CD4-positive, alpha-beta T cell treated with Interleukin-21 for 1 hour (primary cell): Measurements from ENCODE around the gene IDUA.
"Not testable (repeated sequence)": the region's sequence is repeated elsewhere in the genome, so short reads cannot be mapped to it uniquely, and the experiment has no call there.

Experiments used
- DNase-seq: peaks from one replicate; pipeline ENCODE4 v3.0.0-alpha.2; 2020

The IDUA gene

DNA sequence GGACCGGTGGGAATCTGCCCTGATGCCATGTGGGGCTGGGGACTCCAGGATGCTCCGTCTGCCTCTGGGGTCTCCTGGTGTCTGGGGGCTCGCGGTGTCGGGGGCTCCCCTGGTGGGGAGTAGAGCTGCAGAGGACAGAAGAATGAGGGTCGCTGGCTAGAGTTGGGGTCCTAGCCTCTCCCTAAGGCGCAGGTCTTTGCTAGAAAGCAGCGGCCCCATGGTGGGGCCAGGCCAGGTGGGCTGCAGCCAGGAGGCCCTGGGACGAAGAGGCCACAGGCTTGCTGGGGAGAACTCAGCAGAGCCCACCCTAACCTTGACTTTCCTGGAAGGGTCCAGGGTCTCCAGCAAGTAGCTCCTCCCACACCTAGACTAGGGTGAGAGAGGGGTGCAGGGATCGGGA is 46.0 kb downstream of the IDUA start:
- DNase-seq, result no peak

DNA sequence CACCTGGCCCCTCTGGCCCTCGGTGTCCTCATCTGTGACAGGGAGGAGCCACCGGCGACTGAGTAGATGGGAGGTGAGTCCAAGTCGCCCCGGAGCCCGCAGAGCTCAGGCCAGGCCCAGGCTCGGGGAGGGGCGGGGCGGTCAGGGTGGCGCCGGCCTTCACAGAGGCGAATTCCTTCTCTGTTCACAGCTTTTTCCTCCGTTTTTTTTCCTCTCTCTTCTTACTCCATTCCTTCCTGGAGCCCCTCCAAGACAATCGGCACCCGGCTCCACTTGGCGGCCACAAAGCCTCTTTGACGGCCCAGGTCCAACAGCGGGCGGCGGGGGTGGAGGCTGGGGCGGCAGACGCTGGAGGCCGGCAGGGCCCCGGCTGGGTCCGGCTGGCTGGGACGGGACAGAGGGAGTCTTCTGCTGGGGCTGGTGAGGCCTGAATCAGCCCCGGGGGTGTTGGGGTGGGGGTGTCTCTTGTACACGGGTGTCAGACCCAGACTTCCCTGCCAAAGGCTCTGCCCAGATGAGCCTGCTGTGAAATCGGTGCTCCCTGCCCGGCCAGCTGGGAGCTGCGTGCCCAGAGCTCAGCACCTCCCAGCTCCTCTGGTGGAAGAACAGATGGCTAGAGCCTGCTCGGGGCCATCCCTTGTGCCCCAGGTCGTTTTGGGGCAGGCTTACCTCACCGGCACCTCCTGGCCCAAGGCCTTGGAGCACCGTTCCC is 47.2 kb downstream of the IDUA start:
- DNase-seq, result no peak

DNA sequence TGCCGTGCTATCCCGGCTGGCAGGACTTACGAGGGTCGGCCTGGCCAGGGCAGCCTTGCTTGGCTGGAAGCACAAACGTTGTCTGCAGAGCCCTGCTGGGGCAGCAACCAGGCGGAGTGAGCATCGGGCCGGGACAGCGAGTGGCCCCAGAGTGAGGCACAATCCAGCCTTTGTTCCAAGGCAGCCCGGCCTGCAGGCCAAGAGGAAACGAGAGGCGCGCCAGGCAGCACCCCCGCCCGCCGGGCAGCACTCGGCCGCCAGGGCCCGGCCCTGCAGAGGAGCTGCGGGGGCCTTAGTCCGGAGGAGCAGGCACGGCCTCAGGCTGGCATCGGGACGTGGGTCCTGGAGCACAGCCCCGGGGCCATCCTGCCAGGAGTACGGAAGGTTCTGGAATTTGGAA is 48.7 kb downstream of the IDUA start:
- no peak for DNase-seq

DNA sequence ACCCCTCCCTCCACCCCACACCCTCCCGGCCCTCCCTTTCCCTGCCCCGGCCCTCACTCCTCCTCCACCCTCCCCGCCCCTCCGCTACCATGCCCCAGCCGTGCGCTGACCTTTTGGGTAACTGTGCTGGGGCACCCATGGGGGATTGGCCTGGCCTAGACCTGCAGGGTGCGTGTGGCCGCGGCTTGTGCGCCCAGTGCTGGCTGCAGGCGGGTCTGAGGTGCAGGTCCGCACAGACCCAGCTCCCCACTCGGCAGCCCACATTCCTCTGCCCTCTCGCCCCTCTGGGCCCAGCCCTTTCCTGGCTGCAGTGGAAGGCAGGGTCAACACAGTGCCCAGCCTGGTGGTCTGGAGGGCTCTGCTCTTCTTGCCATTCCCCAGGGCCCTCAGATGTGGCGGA is 49.3 kb downstream of the IDUA start:
- no peak for DNase-seq

DNA sequence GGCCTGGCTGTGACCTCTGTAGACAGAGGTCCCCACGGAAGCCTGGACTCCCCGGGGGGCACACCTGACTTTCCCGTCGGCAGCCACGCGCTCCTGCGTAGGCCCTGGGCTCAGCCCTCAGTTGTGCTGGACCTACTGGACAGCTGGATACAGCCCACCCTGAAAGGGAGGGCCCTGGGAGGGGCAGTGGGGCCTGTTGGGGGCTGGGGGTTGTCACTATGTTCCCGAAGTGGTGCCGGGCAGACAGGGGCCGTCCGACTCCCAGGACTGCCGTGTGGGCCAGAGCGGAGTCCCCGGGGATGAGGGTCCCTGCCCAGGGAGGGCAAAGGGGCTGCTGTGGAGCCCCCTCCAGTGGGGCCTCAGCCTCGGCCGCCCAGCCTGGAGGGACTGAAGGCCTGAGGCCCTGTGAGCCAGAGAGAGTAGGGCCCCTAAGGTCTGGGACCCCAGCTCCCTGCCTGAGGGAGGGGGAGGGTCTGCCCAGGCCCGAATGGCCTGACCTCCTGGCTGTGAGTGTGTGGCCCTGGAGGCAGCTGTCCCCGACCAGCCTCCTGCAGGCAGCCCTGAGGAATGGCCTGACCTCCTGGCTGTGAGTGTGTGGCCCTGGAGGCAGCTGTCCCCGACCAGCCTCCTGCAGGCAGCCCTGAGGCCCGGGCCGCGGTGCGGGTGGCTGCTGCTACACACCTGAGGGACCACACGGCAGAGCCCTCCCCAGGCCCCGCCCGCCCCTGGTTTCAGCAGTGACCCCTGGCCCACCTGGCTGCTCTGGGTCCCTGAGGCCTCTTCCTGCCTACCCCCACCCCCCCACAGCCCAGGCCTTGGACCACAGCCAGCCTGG is 50.3 kb downstream of the IDUA start:
- DNase-seq, result no peak

DNA sequence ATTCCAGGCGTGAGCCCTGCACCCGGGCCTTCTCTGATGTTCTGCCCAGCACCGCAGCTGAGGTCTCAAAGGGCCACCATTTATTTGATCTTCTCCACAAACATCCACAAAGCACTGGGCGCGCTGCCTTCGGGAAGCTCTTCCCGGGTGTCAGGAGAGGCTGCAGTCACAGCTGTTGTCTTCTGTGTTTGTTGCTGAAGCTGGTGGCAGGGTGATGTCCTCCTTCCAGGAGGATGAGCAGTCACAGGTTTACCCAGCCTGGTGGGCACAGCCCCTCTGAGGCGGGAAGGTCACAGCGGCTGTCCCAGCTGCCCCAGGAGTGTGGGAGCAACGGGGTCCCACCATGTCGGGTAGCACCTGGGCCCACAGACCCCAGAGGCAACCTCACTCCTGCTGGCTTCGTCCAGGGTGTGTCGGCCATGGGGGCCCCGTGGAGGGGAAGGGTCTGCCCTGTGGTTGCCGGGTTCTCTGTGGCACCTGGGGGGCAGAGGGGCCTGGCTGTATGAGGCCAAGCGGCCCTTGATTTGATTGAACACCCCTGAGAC is 52.2 kb downstream of the IDUA start:
- no peak for DNase-seq

DNA sequence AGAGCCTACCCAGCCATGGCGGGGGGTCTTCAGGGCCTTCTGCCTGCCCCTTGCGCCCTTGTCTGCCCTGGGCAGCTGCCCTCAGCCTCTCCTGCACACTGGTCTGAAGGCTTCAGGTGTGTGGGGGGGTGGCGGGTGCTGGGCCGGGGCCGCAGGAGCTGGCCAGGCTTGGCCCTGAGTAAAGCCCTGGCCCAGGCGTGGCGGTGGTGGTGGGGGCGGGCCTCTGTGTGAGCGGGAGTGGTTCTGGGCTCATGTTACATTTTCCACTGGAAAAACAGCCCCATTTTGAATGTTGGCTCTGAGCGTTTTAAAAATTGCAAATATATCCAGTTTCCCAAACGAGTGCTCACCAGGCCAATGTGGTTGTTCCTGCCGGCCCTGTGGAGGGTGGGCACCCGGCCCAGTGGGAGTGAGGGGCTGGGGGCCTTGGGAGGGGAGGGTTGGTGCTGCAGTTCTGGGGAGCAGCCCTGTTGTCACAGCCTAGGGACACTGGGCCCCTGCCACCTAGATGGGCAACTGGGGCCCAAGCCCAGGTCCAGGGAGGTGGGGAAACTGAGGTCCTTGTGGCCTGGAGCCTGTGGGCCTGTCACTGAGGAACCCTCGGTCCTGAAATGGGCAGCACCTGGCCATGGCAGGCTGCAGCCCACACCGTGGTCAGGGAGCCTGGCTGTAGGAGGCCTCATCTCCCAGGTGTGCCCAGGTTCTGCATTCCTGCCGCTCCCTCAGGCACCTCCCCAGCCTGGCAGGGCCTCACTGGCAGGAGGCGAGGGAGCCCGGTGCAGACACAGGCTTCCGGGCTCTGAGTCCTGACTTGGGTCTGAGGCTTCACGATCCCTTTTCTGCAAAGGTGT is 52.9 kb downstream of the IDUA start:
- DNase-seq, result no peak

DNA sequence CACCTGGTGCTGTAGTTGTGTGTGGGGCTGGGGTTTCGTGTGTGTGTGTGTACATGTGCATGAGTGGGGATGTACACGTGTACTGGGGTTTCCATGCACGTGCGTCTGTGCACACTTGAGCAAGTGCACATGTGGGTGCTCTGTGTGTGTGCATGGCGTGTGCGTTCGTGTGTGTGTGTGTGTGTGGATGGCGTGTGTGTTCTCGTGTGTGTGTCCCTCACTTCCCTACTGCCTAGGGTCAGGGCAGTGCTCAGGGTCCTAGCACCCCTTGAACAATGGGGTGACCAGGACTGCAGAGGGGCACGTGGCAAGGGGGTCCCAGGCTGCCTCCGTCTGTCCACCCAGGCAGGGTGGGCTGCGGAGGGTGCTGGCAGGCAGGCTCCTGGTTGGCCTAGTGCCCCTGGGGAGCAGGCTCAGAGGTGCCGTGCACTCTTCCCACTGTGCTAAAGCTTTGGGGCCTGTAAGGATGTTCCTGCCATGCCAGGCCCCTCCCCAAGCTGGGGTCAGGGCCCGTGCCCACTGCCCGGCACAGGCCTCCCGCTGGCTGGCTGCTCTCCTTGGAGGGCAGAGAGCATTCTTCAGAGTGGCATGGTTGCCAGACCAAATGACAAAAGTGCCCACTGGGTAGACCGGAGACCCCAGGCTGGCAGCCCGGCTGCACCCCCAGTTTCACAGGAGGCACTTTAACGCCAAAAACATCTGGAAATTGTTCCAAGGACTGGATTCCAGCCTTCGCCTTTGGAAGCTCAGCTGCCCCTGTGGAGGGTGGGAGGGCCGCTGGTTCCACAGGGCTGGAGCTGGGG is 53.7 kb downstream of the IDUA start:
- DNase-seq, result no peak

DNA sequence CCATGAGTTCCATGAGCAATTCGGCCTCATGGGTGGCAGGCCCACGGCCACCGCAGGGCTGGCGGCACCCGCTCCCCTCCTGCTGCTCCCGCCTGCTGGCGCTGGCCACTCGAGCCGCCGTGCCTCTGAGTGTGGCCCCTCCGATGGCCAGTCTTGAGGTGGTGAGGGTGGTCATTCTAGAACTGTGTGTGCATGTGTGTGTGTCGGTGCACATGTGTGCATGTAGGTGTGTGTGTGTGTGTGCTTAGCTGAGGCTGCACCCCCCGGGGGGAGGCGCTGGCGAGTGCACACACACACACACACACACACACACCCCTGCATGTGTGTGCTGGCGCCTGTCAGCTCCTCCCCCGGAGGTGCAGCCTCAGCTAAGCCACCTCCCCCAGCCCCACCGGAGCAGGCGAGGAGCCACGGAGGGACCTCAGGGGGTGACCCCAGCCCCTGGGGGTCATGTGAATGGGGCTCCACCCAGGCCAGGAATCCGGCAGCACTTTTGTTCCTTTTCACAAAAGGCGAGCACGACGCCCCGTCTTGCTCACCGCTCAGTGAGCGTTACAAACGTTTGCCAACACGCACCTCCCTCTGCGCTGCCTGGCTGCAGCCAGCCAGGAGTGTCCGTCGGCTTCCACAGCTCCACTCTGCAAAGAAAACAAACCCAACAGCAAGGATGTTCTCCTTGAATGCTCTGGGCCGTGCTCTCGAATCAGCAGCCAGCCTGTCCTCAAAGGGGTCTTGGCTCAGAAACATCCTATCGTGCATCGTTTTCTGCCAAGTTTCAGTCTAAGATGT is 54.5 kb downstream of the IDUA start:
- no peak for DNase-seq

DNA sequence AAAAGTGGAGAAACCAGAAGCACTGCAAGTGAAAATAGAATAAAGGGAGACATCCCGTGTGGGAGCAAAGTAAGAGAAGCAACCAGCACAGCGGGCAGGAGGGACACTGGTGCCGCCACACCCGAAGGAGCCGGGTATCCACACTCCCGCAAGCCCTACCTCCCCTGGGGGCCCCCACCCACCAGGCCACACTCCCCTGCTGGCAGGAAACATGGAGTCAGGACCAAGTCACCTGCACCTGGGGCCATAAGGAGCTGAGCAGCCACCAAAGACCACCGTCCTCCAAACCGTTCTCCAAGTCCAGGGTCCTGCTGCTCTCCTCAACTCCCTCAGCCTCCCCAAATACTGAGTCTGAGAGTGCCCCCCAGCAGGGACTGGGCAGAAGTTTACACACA is 55.1 kb downstream of the IDUA start:
- no peak for DNase-seq

DNA sequence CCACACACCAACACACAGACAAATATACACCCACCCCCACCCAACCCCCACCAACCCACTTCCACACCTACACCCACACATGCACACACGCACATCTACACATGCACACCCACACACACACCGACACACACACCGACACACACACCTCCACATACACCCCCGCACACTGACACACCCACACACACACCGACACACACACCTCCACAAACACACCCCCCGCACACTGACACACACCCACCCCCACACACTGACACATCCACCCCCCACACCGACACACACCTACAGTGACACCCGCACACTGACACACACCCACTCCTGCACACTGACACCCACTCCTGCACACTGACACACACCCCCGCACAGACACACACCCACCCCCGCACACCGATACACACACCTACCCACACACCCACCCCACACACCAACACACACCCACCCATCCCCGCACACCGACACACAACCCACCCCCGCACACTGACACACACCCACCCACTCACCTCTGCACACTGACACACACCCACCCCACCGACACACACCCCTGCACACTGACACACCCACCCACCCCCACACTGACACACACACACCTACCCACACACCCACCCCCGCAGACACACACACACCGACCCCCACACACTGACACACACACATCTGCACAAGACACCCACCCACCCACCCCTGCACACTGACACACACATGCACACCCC is 55.7 kb downstream of the IDUA start:
- no peak for DNase-seq

DNA sequence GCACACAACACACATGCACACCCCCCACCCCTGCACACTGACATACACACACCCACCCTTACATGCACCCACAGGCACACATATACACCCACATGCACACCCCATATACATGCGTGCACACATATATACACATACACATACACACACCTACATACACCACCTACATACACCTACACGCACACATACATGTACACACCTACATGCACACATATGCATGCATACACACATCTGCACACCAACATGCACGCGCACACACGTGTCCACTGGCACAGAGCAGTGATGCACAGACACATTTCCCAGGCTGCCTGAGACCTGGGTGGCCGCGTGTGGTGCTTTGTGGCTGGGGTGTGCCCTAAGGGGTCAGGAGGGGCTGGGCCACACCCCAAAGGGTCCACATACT is 56.3 kb downstream of the IDUA start:
- DNase-seq, result no peak

DNA sequence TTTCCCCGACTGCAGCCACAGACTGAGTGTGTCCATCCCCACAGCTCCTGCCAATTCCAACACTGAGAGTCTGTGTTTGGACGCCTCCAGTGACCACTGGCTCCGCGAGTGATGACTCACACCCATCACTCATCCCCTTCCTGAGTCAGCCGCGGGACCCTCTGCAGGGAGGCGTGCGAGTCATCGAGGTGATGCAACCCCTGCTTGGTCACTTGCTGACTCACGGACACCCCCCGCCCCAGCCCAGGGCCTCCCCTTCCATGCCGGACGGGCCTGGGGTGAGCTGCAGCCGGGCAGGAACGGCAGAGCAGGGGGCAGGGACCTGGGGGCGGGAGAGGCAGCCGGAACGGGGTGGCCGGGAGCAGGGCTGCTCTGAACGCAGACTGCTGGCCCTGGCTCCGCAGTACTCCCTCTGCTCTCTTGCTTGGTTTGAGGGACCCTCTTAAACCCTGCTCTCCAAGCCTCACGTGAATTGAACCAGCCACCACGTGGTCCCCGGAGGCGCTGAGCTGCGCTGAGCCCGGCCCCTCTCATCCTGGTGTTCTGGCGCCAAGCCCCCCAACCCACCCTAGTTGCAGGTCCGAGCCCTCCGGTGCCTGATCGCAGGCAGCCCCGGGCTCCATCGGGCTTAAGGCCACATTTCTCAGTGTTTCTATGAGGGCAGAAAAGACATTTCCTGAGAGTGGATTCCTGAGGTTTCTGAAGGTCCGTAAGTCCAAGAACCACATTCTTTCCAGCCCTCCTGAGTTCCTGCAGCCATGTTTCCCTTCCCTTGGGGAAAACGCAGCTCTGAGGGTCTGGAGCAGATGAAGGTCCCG is 57.0 kb downstream of the IDUA start:
- DNase-seq, result no peak

DNA sequence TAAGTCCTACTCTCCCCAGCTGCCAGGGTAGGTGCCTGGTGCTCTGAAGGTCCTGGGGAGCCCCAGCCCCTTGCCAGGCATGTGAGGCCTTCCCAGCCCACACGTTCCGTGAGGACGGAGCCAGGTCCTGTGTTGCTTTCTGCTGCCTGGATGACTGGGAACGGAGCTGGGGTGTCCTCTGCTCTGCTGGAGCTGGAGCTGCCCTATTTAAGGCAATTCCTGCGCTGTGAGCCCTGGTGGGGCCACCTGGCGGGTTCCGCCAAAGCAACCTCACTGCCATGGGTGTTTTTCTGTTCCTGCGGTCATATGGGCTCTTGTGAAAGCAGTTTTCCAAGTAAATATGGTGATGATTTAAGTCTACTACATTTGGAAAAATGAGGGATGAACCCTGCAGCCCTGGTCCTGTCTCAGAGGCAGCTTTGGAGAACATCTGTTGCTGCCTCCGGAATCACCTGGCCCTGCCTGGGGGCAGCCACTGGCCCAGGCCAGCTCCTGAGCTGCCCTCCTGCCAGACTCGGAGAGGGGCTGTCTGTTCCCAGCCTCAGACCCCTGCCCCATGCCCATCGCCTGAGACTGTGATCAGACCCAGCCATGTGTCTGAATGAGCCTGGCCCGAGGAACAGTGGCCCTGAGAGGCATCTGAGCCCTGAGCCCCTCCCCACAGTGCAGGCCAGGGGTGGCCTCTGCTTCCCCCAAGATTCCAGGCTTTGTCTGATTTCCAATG is 57.8 kb downstream of the IDUA start:
- no peak for DNase-seq

DNA sequence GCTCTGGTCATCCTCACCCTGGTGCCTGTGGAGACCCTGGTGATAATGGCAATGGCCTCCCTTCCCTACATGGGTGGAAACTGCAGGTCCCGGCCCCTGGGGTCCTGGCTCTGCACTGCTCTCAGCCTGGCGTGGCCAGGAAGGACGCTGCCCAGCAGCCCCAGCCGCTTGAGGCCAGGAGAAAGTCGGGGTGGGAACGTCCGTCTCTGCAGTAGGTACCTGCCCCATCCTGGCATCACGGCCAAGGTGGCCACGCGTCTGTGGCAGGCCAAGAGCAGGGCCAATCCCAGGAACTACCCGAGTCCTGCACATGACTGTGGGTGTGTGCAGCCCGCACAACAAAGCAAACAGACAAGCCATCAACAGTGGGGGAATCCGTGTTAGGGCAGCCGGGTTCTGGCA is 58.4 kb downstream of the IDUA start:
- DNase-seq, result no peak

DNA sequence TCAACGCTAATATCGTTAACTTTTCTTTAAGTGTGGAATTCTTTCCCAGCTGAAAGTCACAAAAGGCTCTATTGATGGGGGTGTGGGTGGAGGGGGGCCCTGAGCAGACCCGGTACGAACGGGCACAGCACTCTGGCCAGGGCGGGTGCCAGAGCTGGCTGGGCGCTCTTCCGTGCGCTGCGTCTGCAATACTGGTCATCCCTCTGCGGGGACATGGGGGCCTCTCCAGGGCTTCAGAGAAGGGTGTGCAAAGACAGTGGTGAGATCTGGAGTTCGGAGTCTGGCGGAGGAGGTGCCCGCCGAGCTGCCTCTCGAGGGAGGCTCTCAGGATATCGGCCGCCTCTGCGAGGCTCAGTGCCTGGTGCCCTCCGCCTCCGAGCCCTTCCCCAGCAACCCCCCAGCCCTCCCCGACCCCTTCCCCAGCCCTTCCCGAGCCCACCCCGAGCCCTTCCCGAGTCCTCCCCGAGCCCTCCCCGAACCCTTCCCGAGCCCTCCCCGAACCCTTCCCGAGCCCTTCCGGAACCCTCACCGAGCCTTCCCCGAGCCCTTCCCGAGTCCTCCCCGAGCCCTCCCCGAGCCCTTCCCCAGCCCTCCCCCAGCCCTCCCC is 58.9 kb downstream of the IDUA start:
- DNase-seq, result no peak

DNA sequence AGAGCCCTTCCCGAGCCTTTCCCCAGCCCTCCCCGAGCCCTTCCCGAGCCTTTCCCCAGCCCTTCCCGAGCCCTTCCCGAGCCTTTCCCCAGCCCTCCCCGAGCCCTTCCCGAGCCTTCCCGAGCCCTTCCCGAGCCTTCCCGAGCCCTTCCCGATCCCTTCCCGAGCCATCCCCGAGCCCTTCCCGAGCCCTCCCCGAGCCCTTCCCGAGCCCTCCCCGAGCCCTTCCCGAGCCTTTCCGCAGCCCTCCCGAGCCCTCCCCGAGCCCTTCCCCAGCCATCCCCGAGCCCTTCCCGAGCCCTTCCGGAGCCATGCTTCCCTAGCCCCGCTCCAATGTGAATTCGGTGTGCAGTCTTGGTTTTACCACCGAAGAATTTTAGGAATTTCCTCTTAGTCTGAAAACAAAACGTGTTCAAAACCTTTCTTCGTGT is 59.8 kb downstream of the IDUA start:
- not testable (repeated sequence) for DNase-seq

DNA sequence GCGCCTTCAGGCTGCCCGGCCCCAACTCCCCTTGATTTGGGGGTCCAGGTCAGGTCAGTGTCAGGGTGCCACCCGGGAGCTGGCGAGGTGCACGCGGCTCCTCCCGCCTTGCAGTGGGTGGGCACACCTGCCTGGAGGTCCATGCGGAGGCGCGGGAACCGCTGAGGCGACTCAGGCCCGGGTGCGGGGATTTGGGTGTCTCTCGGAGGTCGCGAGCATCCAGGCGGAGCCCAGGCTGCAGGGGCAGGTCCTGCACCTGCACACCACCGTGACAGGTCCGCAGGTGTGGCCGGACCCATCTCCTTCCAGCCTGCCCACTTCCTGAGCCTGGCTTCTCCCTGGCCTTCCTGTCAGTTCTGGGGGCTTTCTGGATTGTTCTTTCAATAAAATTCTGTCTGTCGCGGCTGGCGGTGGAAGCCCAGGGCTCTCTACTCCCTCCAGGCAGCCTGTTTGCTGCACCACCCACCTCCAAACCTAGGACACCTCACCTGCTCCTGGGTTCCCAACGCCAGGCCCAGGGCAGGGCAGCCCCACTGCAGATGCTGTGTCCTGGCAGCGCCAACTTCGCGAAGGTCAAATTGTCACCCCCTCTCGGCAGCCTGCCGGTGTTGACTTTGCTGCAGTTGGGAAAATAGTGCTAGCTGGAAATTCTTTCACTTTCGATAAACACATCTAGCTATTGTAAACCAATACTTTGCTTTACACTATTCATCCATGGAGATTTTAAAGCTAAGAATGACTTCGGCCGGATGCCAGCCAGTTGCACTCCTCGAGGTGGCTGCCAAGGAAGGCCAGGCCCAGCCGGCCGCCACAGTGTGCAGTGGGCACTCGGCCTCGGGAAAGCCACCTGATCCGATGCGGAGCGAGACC is 60.5 kb downstream of the IDUA start:
- DNase-seq, result no peak
